Caco-2 (cell line): ENCODE results near the gene ABAT. TPM values are rescaled to one million over a fixed set of nuclear protein-coding genes. Genes with fewer than 3 reads are reported as not detected.

ENCODE experiments used
- BruUV-seq: library from RNA; stranded (reverse); fragments of 400-500 nt; replicated peaks from 2 replicates; lab custom pipeline; 2021; lab: Mats Ljungman, UMichigan
- CTCF ChIA-PET: fragments of 300-600 bp; sonication (Branson Sonifier 250); formaldehyde crosslinking; loops from one replicate; lab custom pipeline; 2022; ENCODE audit warnings: antibody characterized with exemption; lab: Charles Lee
- POLR2A ChIA-PET: fragments of 300-600 bp; sonication (Branson Sonifier 250); formaldehyde crosslinking; loops from one replicate; lab custom pipeline; 2022; ENCODE audit warnings: antibody characterized with exemption; lab: Charles Lee
- DNase-seq, 2 experiments: peaks; one replicate each; pipeline versions ENCODE4 v3.0.0 to v3.0.0-alpha.2; 2020 to 2022
- H3K27me3 ChIP-seq: replicated peaks from 2 replicates; pipeline ENCODE4 v1.6.0; 2011; ENCODE audit warnings: low read length; ENCODE audit not compliant: control insufficient read depth, insufficient read depth
- H3K36me3 ChIP-seq: 2 replicates; pipeline ENCODE4 v1.5.1; 2011; ENCODE audit warnings: low read length; ENCODE audit not compliant: control insufficient read depth, insufficient read depth
- H3K4me1 ChIP-seq: fragments of 250-450 bp; sonication (Bioruptor Pico); 2 replicates; pipeline ENCODE4 v1.5.1; 2020; ENCODE audit warnings: mild to moderate bottlenecking
- H3K4me3 ChIP-seq: 2 replicates; pipeline ENCODE4 v1.5.1; 2011; ENCODE audit warnings: low read depth, mild to moderate bottlenecking, control low read depth, low read length
- H3K9me3 ChIP-seq: fragments of 250-450 bp; sonication (Bioruptor Pico); 2 replicates; pipeline ENCODE4 v1.5.1; 2020; ENCODE audit warnings: mild to moderate bottlenecking, moderate library complexity
- H3K27ac Mint-ChIP-seq: one replicate; pipeline ENCODE4 v1.8.0; 2022; ENCODE audit warnings: mixed read lengths; ENCODE audit not compliant: unreplicated experiment
- H3K27me3 Mint-ChIP-seq: one replicate; pipeline ENCODE4 v1.8.0; 2022; ENCODE audit warnings: mixed read lengths; ENCODE audit not compliant: insufficient read depth, unreplicated experiment
- H3K36me3 Mint-ChIP-seq: one replicate; pipeline ENCODE4 v1.8.0; 2022; ENCODE audit warnings: mild to moderate bottlenecking, mixed read lengths; ENCODE audit not compliant: insufficient read depth, unreplicated experiment
- H3K4me1 Mint-ChIP-seq: one replicate; pipeline ENCODE4 v1.8.0; 2022; ENCODE audit warnings: low read depth, mixed read lengths; ENCODE audit not compliant: unreplicated experiment
- H3K4me3 Mint-ChIP-seq: one replicate; pipeline ENCODE4 v1.8.0; 2022; ENCODE audit warnings: mild to moderate bottlenecking, moderate library complexity, mixed read lengths; ENCODE audit not compliant: unreplicated experiment
- H3K9me3 Mint-ChIP-seq: one replicate; pipeline ENCODE4 v1.8.0; 2022; ENCODE audit warnings: mixed read lengths; ENCODE audit not compliant: unreplicated experiment
- CTCF ChIP-seq, 2 experiments: fragments of 200-600 bp in 1 of 2; IDR thresholded peaks; 1 replicate in 1 of 2; 2 replicates in 1 of 2; pipeline versions ENCODE4 v1.5.1 to v1.8.0; 2011 to 2022; ENCODE audit warnings: antibody characterized with exemption in 1 of 2, control low read depth in 1 of 2, inconsistent platforms in 1 of 2, low read depth in 1 of 2, low read length in 1 of 2, mild to moderate bottlenecking in 1 of 2, moderate library complexity in 1 of 2; ENCODE audit not compliant: insufficient read depth in 1 of 2, severe bottlenecking in 1 of 2, unreplicated experiment in 1 of 2
- intact Hi-C: fragments of 100-400 bp; cut with micrococcal nuclease; formaldehyde crosslinking; loops from one replicate; pipeline ENCODE4 v1.10.0; 2022; ENCODE audit not compliant: unreplicated experiment
- total RNA-seq: library from RNA; stranded (reverse); gene quantifications from 2 replicates; pipeline ENCODE4 v1.2.3, GENCODE V29; 2022

The ABAT gene
- total RNA-seq, 1 experiment from 2014 or later = 34.9 TPM

DNA sequence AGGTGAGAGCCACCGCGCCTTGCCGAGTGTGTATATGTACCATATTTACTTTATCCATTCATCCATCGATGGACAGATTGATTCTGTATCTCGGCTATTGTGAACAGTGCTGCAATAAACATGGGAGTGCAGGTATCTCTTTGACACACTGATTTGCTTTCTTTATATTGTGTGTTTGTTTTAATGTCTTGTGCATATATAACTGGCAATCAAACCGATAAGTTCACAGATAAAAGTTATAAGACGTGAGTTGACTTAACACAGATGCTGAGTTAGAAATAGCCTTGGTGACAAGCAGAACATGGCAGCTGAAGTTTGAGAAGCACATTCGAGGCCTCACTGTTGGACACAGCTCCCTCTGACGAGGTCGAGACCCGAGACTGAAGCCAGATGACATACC is 99.8 kb downstream of the ABAT start:
- no peaks in the 10 kb centered on the region for H3K4me1 ChIP-seq
- no peaks in the 10 kb centered on the region for H3K9me3 ChIP-seq
- H3K36me3 ChIP-seq = no peaks in the 10 kb centered on the region
- no peak overlapping the region for H3K4me3 Mint-ChIP-seq
- peaks cover 11% of the 10 kb centered on the region for H3K36me3 Mint-ChIP-seq
- no peak for TF ChIP-seq CTCF (IDR thresholded peaks at IDR 0.05; ENCODE audit: insufficient read depth in 1 of 2, low read depth in 1 of 2, low read length in 1 of 2, severe bottlenecking in 1 of 2, unreplicated experiment in 1 of 2)
- no peaks in the 10 kb centered on the region for H3K27me3 Mint-ChIP-seq
- no TSS peak for BruUV-seq
- H3K4me3 ChIP-seq = no peak overlapping the region
- no peaks in the 10 kb centered on the region for H3K27me3 ChIP-seq
- CTCF ChIA-PET = no interaction called here
- no peak for DNase-seq
- H3K4me1 Mint-ChIP-seq = no peaks in the 10 kb centered on the region
- intact Hi-C loops = no loop called here
- H3K27ac Mint-ChIP-seq = no peak overlapping the region
- POLR2A ChIA-PET = no interaction called here
- H3K9me3 Mint-ChIP-seq = no peaks in the 10 kb centered on the region

DNA sequence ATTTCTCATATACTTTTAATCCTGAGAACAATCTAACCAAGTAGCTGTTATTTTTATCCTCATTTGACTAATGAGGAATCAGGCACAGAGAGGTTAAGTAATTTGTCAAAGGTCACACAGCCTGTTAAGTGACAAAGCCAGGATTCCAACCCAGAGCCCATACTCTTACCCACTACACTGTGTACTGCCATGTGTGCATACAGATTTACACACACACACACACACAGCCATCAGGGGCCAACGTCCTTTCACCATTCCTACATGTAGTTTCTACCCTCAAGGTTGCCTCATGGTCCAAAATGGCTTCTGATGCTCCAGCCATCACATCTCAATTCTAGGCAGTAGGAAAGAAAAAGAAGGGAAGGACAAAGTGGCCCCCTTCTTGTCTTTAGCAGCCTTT is 100.9 kb downstream of the ABAT start:
- TF ChIP-seq CTCF (IDR thresholded peaks at IDR 0.05; ENCODE audit: insufficient read depth in 1 of 2, low read depth in 1 of 2, low read length in 1 of 2, severe bottlenecking in 1 of 2, unreplicated experiment in 1 of 2) = no peak
- H3K27ac Mint-ChIP-seq = no peak overlapping the region
- H3K9me3 ChIP-seq = no peaks in the 10 kb centered on the region
- BruUV-seq = no TSS peak
- H3K27me3 ChIP-seq = no peaks in the 10 kb centered on the region
- no peaks in the 10 kb centered on the region for H3K27me3 Mint-ChIP-seq
- H3K4me1 Mint-ChIP-seq = no peaks in the 10 kb centered on the region
- CTCF ChIA-PET = no interaction called here
- DNase-seq = no peak
- no peak overlapping the region for H3K4me3 ChIP-seq
- POLR2A ChIA-PET = no interaction called here
- no peaks in the 10 kb centered on the region for H3K9me3 Mint-ChIP-seq
- no peaks in the 10 kb centered on the region for H3K4me1 ChIP-seq
- no peak overlapping the region for H3K4me3 Mint-ChIP-seq
- H3K36me3 ChIP-seq = no peaks in the 10 kb centered on the region
- H3K36me3 Mint-ChIP-seq = peaks cover 11% of the 10 kb centered on the region
- intact Hi-C loops = no loop called here

GRCh38 chr16:8776129-8776584 is 101.7 kb downstream of the ABAT start:
- no peaks in the 10 kb centered on the region for H3K9me3 Mint-ChIP-seq
- H3K27ac Mint-ChIP-seq = no peak overlapping the region
- peaks cover 11% of the 10 kb centered on the region for H3K36me3 Mint-ChIP-seq
- Histone ChIP-seq H3K4me3 (no peak overlapping the region), H3K27me3 (no peaks in the 10 kb centered on the region), H3K36me3 (no peaks in the 10 kb centered on the region), H3K9me3 (no peaks in the 10 kb centered on the region), H3K4me1 (no peaks in the 10 kb centered on the region)
- no peaks in the 10 kb centered on the region for H3K4me1 Mint-ChIP-seq
- intact Hi-C loops = no loop called here
- ChIA-PET CTCF (no interaction called here), POLR2A (no interaction called here)
- no peak overlapping the region for H3K4me3 Mint-ChIP-seq
- DNase-seq = no peak
- no TSS peak for BruUV-seq
- H3K27me3 Mint-ChIP-seq = no peaks in the 10 kb centered on the region
- TF ChIP-seq CTCF (IDR thresholded peaks at IDR 0.05; ENCODE audit: insufficient read depth in 1 of 2, low read depth in 1 of 2, low read length in 1 of 2, severe bottlenecking in 1 of 2, unreplicated experiment in 1 of 2) = no peak
